Measurements from ENCODE around the gene MTHFSD.

MTHFSD gene

GRCh38 chr16:86584071-86584685, 29.1 kb upstream of the MTHFSD start:
- DNase-seq, result peak; percentile 41

DNA sequence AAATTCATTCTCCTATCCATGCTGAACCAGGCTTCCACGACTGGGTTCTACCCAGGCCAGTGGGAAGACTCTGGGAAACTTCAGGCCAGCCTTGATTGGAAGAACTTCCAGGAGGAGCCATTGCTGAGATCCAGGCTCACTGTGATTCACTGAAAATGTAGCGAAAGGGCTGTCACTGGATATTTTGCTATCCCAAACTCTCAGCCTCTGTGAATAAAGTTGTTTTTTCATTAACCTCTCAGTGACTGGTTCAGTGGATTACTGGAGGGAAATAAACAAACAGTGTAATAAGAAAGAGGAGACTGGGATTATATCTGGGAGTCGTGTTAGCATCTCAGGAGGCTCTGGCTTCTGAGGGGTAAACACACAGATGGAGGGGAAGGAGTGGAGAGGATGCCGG, 26.4 kb upstream of the MTHFSD start:
- peak; percentile 53 for DNase-seq

DNA sequence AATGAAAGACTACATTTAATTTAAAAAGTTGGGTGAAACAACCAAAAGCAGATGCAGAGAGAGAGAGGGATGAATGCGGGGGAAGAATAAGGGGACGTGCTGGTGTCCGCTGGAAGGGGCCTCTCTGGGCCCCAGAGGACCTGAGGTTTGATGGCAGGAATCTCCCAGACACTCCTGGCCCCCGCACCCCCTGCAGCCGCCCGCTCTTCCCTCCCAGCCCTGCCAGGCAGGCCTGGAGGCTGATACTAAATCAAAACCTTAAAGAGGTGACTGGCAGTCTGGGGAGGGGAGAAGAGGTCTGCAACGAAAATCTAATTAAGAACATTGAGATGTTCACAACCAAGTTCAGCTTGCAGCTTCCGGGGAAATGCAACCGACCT, 25.7 kb upstream of the MTHFSD start:
- peak; percentile 27 for DNase-seq

GRCh38 chr16:86580063-86580790, 25.2 kb upstream of the MTHFSD start:
- peak; percentile 37 for DNase-seq

DNA sequence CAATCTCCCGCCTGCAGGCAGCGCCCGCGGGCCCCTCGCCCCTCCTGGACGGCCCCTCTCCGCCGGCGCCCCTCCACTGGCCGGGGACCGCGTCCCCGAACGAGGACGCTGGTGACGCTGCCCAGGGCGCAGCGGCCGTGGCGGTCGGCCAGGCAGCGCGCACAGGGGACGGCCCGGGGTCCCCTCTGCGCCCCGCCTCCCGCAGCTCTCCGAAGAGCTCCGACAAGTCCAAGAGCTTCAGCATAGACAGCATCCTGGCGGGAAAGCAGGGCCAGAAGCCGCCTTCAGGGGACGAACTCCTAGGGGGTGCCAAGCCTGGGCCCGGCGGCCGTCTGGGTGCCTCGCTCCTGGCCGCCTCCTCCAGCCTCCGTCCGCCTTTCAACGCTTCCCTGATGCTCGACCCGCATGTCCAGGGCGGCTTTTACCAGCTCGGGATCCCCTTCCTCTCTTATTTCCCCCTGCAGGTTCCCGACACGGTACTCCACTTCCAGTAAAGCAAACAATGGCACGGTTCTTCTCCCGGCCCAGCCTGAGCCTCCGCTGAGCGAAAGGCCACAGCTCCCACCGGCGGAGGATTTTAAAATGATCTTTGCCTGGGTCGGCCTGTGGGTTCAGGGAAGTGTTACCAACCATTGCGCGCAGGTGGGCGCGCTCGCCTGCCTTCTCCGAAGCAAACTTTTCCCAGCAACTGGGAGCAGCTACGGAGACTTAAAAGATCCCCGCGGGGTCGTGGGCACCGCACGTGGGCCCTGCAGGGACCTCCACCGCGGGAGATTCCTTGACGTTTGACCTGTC, 24.4 kb upstream of the MTHFSD start:
- peak; percentile 40 for DNase-seq

DNA sequence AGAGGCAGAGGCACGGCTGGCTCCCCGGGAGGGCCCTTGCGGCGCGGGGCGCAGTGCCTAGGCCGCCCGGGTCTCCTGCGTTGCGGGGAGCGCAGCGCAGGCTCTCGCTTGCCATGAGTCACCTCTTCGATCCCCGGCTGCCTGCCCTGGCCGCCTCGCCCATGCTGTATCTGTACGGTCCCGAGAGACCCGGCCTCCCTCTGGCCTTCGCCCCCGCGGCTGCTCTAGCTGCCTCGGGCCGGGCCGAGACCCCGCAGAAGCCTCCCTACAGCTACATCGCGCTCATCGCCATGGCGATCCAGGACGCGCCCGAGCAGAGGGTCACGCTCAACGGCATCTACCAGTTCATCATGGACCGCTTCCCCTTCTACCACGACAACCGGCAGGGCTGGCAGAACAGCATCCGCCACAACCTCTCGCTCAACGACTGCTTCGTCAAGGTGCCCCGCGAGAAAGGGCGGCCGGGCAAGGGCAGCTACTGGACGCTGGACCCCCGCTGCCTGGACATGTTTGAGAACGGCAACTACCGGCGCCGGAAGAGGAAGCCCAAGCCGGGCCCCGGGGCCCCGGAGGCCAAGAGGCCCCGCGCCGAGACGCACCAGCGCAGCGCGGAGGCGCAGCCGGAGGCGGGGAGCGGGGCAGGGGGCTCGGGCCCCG, 23.7 kb upstream of the MTHFSD start:
- DNase-seq, result peak; percentile 77

- peak; percentile 93 for DNase-seq
Observed at GRCh38 chr16:86578061-86578599, 23.1 kb upstream of the MTHFSD start, which contains the start of gene FOXL1. Gene FOXL1, plus strand, starts transcription at chr16:86578549. Its CDS starts 175 bp downstream, at chr16:86578724.

GRCh38 chr16:86577314-86577971, 22.4 kb upstream of the MTHFSD start:
- peak; percentile 68 for DNase-seq

- DNase-seq, result peak; percentile 46
Observed at GRCh38 chr16:86576591-86577313, 21.7 kb upstream of the MTHFSD start.

- DNase-seq, result peak; percentile 98
Observed at GRCh38 chr16:86575754-86576557, 20.9 kb upstream of the MTHFSD start.

GRCh38 chr16:86575095-86575685, 20.2 kb upstream of the MTHFSD start:
- no peak for DNase-seq

DNA sequence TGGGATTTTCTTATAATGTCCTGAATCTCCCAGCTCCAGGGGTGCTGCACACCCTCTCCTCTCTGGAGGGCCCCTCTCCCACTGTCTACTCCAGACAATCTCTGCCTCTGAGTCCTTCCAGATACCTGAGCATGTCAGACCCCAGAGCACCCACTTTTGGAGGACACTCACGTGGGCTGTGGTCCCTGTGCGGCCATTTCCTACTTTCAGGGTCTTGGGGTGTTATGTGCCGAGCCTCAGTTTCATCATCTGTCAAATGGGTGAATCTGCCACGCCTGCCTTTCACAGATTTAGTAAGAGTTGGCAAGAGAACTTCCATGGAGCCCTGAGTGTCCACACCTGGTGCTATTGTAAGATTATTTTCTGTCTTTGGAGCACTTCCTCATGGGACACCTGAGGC, 19.6 kb upstream of the MTHFSD start:
- DNase-seq, result no peak

DNA sequence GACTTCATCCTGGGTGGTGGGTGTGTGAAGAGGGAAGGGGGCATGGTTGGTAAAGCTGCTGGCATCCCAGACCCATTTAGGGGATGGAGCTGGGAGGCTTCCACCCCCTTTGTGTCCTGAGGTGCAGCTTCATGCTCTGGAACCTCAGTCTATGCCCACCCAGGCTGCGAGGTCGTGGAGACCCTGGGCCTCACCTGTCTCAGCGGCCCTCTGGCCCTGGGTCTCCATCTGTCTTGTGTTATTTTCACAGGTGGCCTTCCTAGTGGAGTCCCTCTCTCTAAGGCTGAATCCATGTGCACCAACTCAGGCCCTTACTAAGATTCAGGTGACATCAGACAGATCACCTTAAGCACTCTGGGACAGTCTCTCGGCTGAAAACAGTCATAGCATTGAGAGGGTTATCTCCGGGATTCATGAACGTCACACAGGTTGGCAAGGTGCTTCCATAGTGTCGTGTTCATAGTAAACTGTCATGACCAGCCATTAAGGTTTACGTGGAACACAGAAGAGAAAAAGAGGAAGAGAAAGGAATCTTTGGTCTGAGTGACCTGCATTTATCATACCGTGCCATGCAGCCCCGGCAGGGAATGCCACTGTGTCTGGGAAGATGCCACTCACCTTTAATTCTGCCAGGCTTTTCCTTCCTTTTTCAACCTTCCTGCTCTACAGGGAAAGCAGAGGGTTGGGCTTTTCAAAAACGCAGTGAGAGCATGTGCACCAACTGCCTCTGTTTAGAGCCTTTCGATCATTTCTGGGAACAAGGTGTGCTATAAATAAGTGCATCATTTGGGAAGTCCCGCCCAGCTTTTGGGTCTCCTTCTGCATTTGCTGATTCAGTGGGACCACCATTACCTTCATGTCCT, 18.8 kb upstream of the MTHFSD start:
- no peak for DNase-seq

DNA sequence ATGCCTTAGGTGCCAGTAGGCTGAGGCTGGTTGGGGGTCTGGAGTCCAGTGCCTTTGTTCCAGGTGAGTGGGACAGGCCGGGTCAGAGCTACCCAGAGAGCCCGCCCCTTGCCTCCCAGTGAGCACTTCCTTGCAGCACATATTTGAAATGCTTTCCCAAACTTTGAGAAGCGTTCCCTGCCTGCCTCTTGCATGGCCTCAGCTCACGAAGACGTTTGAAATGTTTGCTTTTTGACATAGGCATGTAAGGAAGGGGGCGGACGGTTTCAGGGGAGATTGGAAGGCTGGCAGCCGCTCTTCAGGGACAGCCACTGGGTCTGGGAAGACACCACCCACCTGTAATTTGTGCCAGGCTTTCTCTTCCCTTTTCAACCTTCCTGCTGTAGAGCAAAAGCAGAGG, 18.2 kb upstream of the MTHFSD start:
- peak; percentile 78 for DNase-seq

DNA sequence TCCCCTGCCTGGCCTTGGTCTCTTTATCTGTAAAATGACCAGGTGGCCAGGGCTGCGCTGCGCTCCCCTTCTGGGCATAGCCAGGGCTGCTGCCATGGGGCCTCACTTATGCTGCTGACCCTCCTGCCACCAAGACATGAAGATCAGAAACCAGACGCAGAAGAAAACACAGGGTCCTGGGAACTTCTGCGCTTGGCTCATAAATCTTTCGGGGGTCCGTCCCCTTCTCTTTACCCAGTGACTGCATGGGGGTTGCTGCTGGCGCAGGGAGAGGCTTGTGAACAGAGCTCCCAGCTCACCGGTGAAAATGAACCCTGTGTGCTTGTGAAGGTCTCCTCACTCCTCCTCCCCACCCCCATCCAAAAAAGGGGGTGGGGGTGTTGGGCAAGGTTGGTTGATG, 17.6 kb upstream of the MTHFSD start:
- no peak for DNase-seq

GRCh38 chr16:86572041-86572521, 17.0 kb upstream of the MTHFSD start:
- peak; percentile 54 for DNase-seq

DNA sequence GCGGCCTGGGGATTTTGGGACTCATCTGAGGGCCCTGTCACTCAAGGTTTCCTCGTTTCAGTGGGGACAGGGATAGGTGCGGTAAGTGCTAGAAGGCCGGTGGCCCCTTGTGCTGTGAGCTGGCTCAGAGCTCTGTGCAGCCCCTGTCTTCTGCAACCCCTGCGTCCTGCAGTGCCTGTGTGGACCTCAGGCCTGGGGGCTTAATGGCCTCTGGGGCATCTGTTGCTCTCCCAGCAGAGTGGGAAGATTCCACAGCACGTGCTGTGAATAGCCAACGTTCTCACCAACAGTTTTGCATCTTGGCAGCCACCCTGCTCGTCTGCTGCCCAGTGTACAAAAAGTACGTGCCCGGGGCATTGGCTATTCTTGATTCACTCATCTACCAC, 16.5 kb upstream of the MTHFSD start:
- no peak for DNase-seq

- DNase-seq, result peak; percentile 30
Observed at GRCh38 chr16:86570558-86571529, 15.8 kb upstream of the MTHFSD start.
